Glutamatergic neuron (in vitro differentiated cells): Measurements from ENCODE around the gene SHISA4. TPM values are rescaled to one million over a fixed set of nuclear protein-coding genes. Genes with fewer than 3 reads are reported as not detected.

Experiments
- DNase-seq: peaks from one replicate; pipeline ENCODE4 v3.0.0; 2022
- H3K27ac Mint-ChIP-seq: one replicate; pipeline ENCODE4 v1.8.0; 2020; ENCODE audit warnings: mild to moderate bottlenecking, mixed read lengths, inconsistent platforms; ENCODE audit not compliant: unreplicated experiment
- H3K27me3 Mint-ChIP-seq: one replicate; pipeline ENCODE4 v1.8.0; 2020; ENCODE audit warnings: mild to moderate bottlenecking, moderate library complexity, mixed read lengths, inconsistent platforms; ENCODE audit not compliant: unreplicated experiment
- H3K36me3 Mint-ChIP-seq: one replicate; pipeline ENCODE4 v1.8.0; 2020; ENCODE audit warnings: mild to moderate bottlenecking, mixed read lengths, inconsistent platforms; ENCODE audit not compliant: unreplicated experiment
- H3K4me1 Mint-ChIP-seq: one replicate; pipeline ENCODE4 v1.8.0; 2020; ENCODE audit warnings: mild to moderate bottlenecking, low read depth, mixed read lengths, inconsistent platforms; ENCODE audit not compliant: unreplicated experiment
- H3K4me3 Mint-ChIP-seq: one replicate; pipeline ENCODE4 v1.8.0; 2020; ENCODE audit warnings: mild to moderate bottlenecking, mixed read lengths, inconsistent platforms; ENCODE audit not compliant: unreplicated experiment
- H3K9me3 Mint-ChIP-seq: one replicate; pipeline ENCODE4 v1.8.0; 2020; ENCODE audit warnings: mild to moderate bottlenecking, moderate library complexity, mixed read lengths, inconsistent platforms; ENCODE audit not compliant: unreplicated experiment
- CTCF ChIP-seq: fragments of 200-600 bp; sonication (generic); IDR thresholded peaks from one replicate; pipeline ENCODE4 v1.5.0; 2021; ENCODE audit not compliant: partially characterized antibody, unreplicated experiment
- total RNA-seq: library from RNA; stranded (reverse); fragmentation: NEBNext Ultra II Directional; extraction: Animal tissue kit (Norgen Biotek cat#: 25700); gene quantifications from one replicate; pipeline ENCODE4 v1.2.1, GENCODE V29; 2021; ENCODE audit not compliant: unreplicated experiment

Gene SHISA4
- total RNA-seq, 1 donor from 2014 or later, result 2.9 TPM

GRCh38 chr1:201925981-201926645 lies 37.4 kb downstream of the SHISA4 start:
- peaks cover 13% of the 10 kb centered on the region for H3K9me3 Mint-ChIP-seq
- no peak for TF ChIP-seq CTCF
- peaks cover 16% of the 10 kb centered on the region for H3K4me1 Mint-ChIP-seq
- H3K36me3 Mint-ChIP-seq, result no peaks in the 10 kb centered on the region
- H3K27me3 Mint-ChIP-seq, result peaks cover 8% of the 10 kb centered on the region
- peak overlapping the region; percentile 35 for H3K4me3 Mint-ChIP-seq
- DNase-seq, result peak; percentile 69
- peak overlapping the region; percentile 99 for H3K27ac Mint-ChIP-seq

GRCh38 chr1:201928266-201928665 lies 39.6 kb downstream of the SHISA4 start:
- no peak for DNase-seq
- Mint-ChIP-seq H3K4me1 (peaks cover 11% of the 10 kb centered on the region), H3K9me3 (peaks cover 13% of the 10 kb centered on the region), H3K27me3 (peaks cover 8% of the 10 kb centered on the region), H3K36me3 (no peaks in the 10 kb centered on the region), H3K4me3 (no peak overlapping the region), H3K27ac (no peak overlapping the region)
- no peak for TF ChIP-seq CTCF

GRCh38 chr1:201930137-201930536 lies 41.4 kb downstream of the SHISA4 start:
- H3K4me1 Mint-ChIP-seq, result peaks cover 13% of the 10 kb centered on the region
- H3K27ac Mint-ChIP-seq, result no peak overlapping the region
- no peak overlapping the region for H3K4me3 Mint-ChIP-seq
- H3K9me3 Mint-ChIP-seq, result peaks cover 9% of the 10 kb centered on the region
- no peaks in the 10 kb centered on the region for H3K36me3 Mint-ChIP-seq
- TF ChIP-seq CTCF, result no peak
- DNase-seq, result no peak
- peaks cover 8% of the 10 kb centered on the region for H3K27me3 Mint-ChIP-seq

- no peak for DNase-seq
- Mint-ChIP-seq H3K4me3 (no peak overlapping the region), H3K27me3 (peaks cover 6% of the 10 kb centered on the region), H3K4me1 (peaks cover 12% of the 10 kb centered on the region), H3K36me3 (no peaks in the 10 kb centered on the region), H3K9me3 (peaks cover 8% of the 10 kb centered on the region), H3K27ac (no peak overlapping the region)
- no peak for TF ChIP-seq CTCF
These were observed 42.1 kb downstream of the SHISA4 start for GRCh38 chr1:201930803-201931202.

- Mint-ChIP-seq H3K27me3 (no peaks in the 10 kb centered on the region), H3K27ac (no peak overlapping the region), H3K9me3 (no peaks in the 10 kb centered on the region), H3K4me1 (peaks cover 5% of the 10 kb centered on the region), H3K4me3 (no peak overlapping the region), H3K36me3 (no peaks in the 10 kb centered on the region)
- TF ChIP-seq CTCF, result no peak
- no peak for DNase-seq
These were observed 45.2 kb downstream of the SHISA4 start for GRCh38 chr1:201933840-201934430.
